Fibroblast of lung (primary cell): ENCODE data around the gene ARHGEF7.
"Not testable (repeated sequence)": the region's sequence is repeated elsewhere in the genome, so short reads cannot be mapped to it uniquely, and the experiment has no call there.

Experiments
- CTCF ChIP-seq, 2 donors: IDR thresholded peaks in 1 of 2; conservative IDR thresholded peaks in 1 of 2; 1 replicate in 1 of 2; 2 replicates in 1 of 2; pipeline ENCODE4 v1.5.1; 2011 to 2012; ENCODE audit warnings: low read length in 2 of 2, control low read depth in 1 of 2, inconsistent platforms in 1 of 2, low read depth in 1 of 2, mild to moderate bottlenecking in 1 of 2
- EZH2 ChIP-seq: IDR thresholded peaks from 2 replicates; pipeline ENCODE4 v1.5.1; 2012; ENCODE audit warnings: low read length, control low read depth, mild to moderate bottlenecking; ENCODE audit errors: missing control alignments

GRCh38 chr13:111193223-111193622 lies 78.1 kb downstream of the ARHGEF7 start:
- TF ChIP-seq CTCF (conservative IDR thresholded peaks at IDR 0.05 in 1 of 2, IDR thresholded peaks at IDR 0.05 in 1 of 2; ENCODE audit: low read depth in 1 of 2, low read length in 2 of 2); EZH2: not testable (repeated sequence)
